ENCODE data around the gene UNC5A.

DNA sequence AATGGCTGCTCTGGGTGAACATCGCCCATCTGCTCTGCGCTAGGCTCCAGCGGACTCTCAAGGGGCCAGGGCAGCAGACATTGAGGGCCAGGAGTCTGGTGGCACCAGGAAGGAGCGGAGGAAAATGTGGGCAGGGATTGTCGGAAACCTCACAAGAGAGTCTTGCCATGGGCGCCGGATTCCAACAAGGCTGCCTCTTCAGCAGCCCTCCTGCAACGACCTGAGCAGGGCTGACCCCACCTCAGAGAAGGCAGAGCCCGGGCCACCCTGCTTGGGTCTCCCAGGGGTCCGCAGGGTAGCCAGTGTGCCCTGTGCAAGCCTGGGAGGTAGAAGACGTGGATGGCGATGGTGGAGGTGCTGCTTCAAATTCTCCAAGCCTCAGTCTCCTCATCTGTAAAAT is 11.4 kb upstream of the UNC5A start:
- TF ChIP-seq, protein P1, sequence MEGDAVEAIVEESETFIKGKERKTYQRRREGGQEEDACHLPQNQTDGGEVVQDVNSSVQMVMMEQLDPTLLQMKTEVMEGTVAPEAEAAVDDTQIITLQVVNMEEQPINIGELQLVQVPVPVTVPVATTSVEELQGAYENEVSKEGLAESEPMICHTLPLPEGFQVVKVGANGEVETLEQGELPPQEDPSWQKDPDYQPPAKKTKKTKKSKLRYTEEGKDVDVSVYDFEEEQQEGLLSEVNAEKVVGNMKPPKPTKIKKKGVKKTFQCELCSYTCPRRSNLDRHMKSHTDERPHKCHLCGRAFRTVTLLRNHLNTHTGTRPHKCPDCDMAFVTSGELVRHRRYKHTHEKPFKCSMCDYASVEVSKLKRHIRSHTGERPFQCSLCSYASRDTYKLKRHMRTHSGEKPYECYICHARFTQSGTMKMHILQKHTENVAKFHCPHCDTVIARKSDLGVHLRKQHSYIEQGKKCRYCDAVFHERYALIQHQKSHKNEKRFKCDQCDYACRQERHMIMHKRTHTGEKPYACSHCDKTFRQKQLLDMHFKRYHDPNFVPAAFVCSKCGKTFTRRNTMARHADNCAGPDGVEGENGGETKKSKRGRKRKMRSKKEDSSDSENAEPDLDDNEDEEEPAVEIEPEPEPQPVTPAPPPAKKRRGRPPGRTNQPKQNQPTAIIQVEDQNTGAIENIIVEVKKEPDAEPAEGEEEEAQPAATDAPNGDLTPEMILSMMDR (IDR thresholded peaks at IDR 0.05): no peak
- no peak for TF ChIP-seq POLR2A (IDR thresholded peaks at IDR 0.05)
